ENCODE data around the gene METTL25B. TPM values are rescaled to one million over a fixed set of nuclear protein-coding genes. Genes with fewer than 3 reads are reported as not detected.
"Not testable (repeated sequence)": the region's sequence is repeated elsewhere in the genome, so short reads cannot be mapped to it uniquely, and the experiment has no call there.

The METTL25B gene
- total RNA-seq, 1 donor = 10.9 TPM

DNA sequence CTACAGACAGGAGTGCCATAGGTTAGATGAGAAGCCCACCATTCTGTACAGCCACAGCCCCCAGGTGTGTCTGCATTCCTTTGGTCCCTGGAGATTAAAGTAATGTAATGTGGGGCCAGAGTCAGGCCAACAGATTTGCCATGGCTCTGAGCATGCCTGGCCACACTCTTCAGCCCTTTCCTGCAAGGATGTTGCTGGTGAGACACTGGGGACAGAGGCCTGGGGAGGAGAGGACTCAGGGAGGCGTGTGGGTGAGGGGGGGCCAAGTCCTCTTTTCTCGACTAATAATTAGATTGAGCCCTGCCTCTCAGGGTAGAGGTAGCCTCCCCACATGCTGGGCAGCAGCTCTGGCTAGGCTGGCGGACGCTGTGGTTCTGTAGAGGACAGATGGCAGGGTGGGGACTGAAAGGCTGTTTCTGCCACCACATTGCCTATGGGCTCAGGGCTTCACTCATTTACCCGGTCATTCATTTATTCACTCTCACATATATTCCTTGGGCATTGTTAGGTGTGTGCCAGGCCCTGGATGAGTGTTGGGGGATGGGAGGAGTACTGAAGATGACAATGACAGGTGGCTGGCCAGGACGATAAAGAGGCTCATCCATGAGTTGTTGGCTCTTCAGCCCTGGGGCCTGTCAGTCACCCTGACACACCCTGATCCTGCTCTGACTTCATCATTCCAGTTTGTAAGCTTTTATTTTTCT, 32.0 kb downstream of the METTL25B start:
- no peak for DNase-seq (ENCODE audit: low read depth)
- no peak overlapping the region for H3K4me3 ChIP-seq (ENCODE audit: low read depth, low read length)
- TF ChIP-seq, protein P1, sequence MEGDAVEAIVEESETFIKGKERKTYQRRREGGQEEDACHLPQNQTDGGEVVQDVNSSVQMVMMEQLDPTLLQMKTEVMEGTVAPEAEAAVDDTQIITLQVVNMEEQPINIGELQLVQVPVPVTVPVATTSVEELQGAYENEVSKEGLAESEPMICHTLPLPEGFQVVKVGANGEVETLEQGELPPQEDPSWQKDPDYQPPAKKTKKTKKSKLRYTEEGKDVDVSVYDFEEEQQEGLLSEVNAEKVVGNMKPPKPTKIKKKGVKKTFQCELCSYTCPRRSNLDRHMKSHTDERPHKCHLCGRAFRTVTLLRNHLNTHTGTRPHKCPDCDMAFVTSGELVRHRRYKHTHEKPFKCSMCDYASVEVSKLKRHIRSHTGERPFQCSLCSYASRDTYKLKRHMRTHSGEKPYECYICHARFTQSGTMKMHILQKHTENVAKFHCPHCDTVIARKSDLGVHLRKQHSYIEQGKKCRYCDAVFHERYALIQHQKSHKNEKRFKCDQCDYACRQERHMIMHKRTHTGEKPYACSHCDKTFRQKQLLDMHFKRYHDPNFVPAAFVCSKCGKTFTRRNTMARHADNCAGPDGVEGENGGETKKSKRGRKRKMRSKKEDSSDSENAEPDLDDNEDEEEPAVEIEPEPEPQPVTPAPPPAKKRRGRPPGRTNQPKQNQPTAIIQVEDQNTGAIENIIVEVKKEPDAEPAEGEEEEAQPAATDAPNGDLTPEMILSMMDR (IDR thresholded peaks at IDR 0.05; ENCODE audit: insufficient read depth, low read length) = no peak

DNA sequence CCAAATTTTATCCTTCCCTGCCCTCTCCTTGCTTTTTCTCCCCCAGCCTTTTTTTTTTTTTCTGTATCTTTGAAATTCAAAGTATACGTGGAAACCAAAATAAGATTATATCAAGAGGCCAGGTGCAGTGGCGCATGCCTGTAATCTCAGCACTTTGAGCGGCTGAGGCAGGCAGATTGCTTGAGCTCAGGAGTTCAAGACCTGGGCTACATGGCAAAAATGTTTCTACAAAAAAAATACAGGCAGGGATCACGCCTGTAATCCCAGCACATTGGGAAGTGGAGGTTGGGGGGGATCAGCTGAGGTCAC, 32.5 kb downstream of the METTL25B start:
- H3K4me3 ChIP-seq (ENCODE audit: low read depth, low read length) = no peak overlapping the region
- TF ChIP-seq, protein P1 (IDR thresholded peaks at IDR 0.05; ENCODE audit: insufficient read depth, low read length) = no peak
- DNase-seq (ENCODE audit: low read depth) = no peak

DNA sequence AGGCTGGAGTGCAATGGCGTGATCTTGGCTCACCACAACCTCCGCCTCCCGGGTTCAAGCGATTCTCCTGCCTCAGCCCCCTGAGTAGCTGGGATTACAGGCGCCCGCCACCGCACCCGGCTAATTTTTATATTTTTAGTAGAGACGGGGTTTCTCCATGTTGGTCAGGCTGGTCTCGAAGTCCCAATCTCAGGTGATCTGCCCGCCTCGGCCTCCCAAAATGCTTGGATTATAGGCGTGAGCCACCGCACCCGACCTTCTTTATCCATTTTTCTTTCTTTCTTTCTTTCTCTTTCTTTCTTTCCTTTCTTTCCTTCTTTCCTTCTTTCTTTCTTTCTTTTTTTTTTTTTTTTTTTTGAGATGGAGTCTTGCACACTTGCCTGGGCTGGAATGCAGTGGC, 36.9 kb downstream of the METTL25B start:
- not testable (repeated sequence) for H3K4me3 ChIP-seq (ENCODE audit: low read depth, low read length); DNase-seq (ENCODE audit: low read depth)

DNA sequence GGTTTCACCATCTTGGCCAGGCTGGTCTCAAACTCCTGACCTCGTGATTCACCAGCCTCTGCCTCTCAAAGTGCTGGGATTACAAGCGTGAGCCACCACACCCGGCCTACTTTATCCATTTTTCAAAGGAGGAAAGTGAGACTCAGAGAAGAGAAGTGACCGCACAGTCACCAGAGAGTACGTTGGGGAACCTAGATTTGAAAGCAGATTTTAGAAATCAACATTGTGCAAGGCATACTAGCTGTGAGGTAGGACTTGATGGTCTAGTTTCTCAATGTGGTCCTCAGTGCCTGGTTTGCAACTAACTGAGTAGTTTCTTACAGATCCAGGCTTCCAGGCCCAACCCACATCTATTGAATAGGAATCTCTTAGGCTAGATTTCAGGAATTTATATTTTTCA, 37.4 kb downstream of the METTL25B start:
- peak overlapping the region; percentile 87 for H3K4me3 ChIP-seq (ENCODE audit: low read depth, low read length)
- DNase-seq (ENCODE audit: low read depth) = no peak
- TF ChIP-seq, protein P1 (IDR thresholded peaks at IDR 0.05; ENCODE audit: insufficient read depth, low read length) = no peak

DNA sequence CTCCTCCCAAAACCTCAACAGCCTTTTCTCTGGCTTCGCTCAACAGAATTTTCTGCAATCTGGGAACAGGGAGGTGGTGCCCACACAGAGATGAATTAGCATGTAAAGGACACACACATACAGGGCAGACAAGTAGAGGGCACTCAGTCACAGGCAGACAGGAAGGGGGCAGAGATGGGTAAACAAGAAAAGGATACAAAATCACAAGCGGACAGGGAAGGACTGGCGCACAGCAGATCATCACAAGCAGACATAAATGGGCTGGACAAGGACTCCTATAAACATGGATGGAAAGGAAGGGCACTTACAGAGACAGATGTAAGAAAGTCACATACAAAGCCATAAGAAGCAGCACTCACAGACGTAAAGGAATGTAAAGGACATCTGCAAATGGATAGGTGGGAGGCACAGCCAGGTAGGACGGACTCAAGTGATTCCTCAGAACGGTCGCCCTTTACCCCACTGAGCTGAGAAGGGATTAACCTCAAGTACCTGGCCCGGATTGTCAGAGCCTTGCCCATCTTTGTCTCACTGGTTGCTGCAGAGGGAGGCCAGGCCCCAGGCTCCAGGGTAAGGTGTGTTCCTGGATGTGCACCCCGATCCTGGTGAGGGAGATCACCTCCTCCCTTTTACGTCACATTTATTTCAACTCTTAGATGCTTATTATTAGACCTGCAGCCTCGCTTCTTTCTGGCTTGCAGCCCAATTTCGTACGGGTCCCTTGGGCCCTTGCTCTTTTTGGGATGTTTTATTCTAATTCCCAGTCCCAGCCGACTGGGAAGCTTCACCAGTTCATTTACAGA, 38.2 kb downstream of the METTL25B start:
- TF ChIP-seq, protein P1 (IDR thresholded peaks at IDR 0.05; ENCODE audit: insufficient read depth, low read length) = no peak
- no peak for DNase-seq (ENCODE audit: low read depth)

DNA sequence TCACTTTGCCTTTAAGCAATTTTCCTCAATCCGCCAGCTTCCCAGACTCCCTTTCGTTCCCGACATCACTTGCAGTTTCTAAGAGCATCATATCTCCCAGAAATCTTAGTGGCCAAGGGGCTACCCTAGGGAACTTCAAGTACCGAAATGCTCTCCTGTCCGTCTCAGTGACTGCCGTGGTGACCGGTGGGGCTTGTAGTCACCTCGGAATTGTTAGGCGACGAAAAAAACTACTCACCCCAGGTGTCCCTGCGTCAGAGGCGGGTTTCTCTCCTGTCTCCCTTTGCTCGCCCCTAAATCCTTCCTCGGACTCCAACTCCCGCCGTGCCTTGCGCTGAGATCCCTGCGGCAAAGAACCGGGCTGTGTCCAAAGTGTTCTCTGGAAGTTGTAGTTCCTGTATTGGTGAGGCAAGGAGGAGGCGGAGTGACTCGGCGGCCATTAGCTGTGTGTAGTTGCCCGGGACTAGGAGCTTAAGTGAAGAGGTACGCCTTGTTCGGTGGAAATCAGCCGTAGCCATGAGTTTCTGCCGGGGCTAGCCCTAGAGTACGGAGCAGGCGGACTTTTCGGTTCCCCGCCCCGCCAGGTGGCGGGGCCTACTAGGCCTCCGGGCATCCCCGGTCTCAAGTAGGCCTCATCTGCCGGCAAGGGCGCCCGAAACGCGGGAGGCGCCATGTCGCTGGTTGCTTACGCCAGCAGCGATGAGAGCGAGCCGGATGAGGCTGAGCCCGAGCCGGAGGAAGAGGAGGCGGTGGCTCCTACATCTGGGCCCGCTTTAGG, 39.0 kb downstream of the METTL25B start, which contains the start of gene PRCC:
TSS of gene PRCC (plus strand) at position 435 of the 778 bp plus-strand sequence. CDS start at position 672, 237 bp downstream.
- H3K4me3 ChIP-seq (ENCODE audit: low read depth, low read length) = peak within 1 kb of the TSS; percentile 94
- DNase-seq (ENCODE audit: low read depth) = peak; percentile 100
- TF ChIP-seq, protein P1 (IDR thresholded peaks at IDR 0.05; ENCODE audit: insufficient read depth, low read length) = no peak

More for the DNA sequence above, 38.2 kb downstream of the METTL25B start:
- peak overlapping the region; percentile 87 for H3K4me3 ChIP-seq (ENCODE audit: low read depth, low read length)
